ENCODE results near the gene CLEC16A.

The CLEC16A gene

DNA sequence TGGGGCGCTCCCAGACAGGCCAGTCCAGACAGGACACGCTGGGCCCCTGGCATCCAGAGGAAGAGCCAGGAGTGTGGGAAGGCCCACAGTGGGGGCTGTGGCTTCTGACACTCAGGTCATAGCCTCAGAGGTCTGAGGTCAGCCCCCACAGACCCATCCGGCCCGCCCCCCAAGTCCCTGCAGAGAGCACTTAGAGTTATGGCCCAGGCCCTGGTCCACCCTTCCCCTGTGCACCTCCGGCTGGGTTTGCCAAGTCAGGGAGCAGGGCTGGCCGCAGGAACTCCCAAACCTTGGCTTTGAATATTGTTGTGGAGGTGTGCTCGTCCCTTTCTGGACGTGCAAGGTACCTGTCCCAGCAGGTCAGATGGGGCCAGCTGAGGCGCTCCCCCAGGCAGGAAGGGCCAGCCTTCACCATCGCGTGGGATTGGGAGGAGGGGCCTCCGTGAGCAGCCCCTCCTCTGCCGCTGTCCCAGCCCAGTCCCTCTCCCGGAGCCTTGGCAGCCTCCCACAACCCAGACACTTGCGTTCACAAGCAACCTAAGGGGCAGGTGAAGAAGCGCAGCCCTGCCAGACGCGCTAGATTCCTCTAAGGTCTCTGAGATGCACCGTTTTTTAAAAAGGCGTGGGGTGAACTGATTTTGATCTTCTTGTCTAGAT lies 237.0 kb downstream of the CLEC16A start:
- in situ Hi-C loops (cut with MboI; ENCODE audit: low sequenced_read_pairs): no loop called here

DNA sequence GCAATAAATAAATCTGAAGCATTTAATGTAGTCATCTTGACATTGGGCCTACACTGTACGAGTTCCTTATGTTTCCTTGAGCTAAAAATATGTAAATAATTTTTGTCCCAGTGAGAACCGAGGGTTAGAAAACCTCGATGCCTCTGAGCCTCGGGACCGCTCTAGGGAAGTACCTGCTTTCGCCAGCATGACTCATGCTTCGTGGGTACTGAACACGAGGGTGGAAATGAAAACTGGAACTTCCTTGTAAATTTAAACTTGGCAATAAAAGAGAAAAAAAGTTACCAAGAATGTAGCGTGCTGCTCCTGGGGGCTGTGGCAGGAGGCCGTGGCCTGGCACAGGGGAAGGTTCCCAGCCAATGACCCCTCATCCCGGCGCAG lies 237.5 kb downstream of the CLEC16A start:
- in situ Hi-C loops (cut with MboI; ENCODE audit: low sequenced_read_pairs): no loop called here

DNA sequence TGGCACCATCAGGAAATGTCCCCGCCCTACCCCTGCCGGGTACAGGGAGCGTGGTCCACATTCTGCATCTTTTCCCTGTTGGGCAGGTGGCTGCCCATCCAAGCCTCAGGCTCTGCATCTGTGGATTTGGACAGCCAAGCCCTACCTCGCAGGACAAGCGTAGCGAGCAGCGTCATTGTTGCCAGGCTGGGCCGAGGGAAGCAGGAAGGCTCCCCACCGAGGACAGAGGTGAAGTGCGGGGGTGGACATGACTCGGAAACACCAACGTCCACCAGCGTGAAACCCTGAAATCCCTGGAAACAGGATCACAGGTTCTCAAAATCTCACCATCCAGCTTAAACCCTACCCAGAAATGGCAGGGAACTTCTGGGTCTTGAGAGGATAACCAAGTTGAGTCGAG lies 238.0 kb downstream of the CLEC16A start:
- in situ Hi-C loops (cut with MboI; ENCODE audit: low sequenced_read_pairs): no loop called here

DNA sequence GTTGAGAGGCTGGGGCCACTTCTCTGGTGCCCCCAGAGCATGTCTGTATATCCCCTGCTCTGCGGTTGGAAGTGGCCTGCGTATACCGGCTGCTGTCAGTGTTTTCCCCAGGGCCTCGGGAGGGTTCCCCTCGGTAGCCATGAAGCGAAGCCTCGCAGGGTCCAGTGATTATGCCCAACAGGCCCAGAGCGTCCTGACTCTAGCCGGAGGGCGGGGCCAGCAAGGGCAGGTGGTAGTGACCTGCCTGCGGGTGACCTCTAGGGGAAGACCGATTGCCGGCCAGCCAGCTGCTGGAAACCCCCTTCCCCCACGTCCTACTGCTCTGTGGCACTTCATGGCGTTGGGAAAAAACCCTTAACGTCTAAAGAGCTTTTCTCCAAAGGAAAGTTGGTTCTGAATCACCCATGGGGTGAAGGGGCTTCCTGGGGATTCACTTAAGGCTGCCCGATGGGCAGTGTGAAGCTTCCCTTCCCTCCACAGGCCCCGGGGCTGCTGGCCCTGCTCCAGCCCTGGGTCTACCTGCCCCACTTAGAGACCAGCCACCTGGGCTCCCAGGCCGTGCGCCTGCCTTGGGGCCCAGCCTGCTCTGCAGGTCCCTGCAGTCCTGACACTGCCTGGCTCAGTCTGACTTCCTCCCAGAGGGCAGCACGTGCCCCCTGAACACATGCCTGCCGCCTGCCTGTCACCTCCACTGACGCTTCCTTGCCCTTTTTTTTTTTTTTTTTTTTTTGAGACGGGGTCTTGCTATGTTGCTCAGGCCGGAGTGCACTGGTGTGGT lies 238.9 kb downstream of the CLEC16A start:
- in situ Hi-C loops (cut with MboI; ENCODE audit: low sequenced_read_pairs): no loop called here

DNA sequence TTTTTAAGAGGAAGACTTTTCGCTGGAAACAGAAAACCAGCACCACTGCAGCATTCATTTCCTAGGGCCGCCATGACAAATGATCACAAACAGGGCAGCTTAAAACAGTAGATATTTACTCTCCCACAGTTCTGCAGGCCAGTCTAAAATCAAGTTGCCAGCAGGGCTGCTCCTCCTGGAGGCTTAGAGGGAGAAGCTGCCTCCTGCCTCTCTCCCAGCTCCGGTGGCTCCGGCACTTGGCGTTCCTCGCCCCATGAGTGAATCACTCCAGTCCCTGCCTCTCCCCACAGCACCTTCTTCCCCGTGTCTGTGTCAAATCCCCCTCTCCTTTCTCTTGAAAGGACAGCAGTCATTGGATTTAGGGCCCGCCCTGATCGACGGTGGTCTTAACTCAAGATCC lies 239.6 kb downstream of the CLEC16A start:
- in situ Hi-C loops (cut with MboI; ENCODE audit: low sequenced_read_pairs): no loop called here

DNA sequence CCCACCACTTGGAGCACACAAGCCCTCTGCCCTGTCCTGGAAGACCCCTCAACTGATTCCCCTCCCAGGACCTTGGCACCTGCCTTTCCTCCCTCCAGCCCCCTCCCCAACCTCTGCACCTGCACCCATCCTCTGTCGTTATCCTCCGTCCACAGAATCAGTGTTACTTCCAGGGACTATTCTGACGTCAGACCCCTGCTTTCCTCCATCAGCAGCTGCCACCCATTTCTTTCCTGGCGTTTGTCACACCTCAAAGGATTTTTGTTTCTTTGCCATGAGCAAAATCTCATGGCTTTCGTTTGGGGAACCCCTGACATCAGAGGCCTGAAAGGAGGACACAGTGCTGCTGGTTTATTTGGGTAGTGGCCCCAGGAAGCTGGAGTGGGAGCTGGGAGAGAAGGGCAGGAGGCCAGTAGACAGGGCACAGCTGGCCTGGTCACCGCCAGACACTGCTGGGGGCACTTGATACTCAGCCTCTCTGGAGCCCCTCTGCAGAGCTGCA lies 243.2 kb downstream of the CLEC16A start:
- in situ Hi-C loops (cut with MboI; ENCODE audit: low sequenced_read_pairs): no loop called here

DNA sequence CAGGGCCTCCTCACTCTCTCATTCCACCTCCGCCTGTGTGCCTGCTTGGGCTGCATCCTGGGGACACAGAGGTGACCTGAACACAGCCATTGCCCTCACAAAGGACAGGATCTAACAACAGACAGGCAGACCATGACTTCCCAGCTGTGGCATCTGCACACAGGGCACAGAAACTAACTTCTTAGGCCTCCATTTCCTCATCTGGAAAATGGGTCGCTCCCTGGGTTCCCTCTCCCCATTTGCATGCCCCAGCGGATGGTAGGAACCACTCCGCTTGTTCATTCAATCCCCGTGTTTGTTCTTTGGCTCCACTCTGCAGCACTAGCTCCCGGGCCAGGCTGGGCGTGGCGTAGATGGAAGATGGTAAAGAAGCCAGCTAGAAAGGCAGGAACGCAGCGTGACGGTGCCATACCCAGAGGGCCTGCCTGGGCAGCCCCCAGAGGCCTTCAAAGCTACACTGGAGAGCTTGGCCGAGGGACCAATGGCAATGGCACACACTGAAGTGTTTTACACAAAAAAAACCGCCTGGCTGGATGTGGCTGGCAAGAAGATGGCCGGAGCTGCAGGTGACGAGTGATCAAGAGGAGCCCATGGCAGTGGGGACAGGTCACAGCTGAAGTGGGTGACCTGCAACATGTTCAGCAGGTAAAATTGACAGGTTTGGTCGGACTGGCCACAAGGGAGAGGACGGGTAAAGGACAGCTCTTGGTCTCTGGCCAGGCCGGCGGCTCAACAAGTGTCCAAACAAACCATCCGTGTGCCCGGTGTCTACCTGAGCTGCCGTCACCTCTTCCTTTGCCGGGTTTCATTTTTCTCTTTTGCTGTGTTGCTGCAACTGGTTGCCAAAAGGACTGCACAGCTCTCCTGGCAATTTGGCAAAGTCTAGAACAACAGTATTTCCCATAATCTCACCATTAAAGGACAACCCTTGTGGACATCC lies 244.7 kb downstream of the CLEC16A start:
- in situ Hi-C loops (cut with MboI; ENCODE audit: low sequenced_read_pairs): no loop called here

DNA sequence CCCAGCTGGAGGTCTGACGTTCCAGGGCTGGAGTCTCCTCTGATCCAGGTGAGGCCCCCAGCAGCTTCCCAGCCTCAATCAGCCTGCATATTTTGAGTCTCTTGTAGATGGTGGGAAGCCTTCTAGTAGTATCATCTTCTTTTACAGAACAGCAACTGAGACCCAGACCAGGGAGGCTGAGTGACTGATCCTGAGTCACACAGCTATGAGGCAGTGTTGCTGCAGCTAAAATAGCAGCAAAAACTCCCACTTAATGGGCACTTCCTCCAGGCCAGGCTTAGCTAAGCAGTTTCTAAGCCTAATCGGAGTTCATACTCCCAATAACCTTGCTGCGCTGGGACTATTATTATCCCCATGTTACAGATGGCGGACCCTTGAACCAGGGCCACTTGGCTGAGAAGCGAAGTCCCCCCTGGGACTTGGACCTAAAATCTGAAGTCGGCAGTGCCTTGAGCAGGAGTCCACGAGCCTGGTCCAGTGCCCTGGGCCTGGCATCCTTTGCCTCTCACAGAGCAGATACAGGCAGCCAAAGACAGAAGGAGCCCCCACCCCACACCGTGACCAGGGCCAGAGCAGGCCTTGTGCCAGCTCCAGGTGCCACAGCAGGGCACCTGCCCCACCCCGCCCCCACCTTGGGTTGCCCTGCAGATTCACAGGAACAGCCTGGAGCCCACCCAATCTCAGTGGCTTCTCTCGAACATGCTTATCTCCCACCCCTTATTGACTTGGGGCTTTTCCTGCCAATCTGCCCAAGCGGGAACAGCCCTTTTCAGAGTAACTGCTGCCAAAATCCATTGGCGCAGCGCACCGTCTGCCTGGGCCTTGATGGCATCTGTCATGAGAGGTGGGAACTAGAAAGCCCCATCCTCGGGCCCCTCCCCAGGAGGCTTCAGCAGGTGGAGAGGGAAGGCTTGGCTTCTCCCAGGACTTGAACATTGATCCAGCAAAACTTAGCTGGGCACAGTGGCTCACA lies 246.5 kb downstream of the CLEC16A start:
- in situ Hi-C loops (cut with MboI; ENCODE audit: low sequenced_read_pairs): no loop called here

DNA sequence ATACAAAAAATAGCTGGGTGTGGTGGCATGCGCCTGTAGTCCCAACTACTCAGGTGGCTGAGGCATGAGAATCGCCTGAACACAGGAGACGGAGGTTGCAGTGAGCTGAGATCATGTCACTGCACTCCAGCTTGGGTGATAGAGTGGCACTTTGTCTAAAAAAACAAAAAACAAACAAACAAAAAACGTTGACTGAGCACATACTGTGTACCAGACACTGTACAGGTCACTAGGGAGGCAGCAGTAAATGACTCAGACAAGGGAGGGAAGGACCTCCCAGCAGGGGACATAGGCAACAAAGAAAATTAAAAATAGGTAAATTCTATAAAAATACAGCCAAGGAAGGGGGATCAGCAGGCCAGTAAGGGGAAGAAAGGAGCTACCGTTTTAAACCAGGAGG lies 247.3 kb downstream of the CLEC16A start:
- in situ Hi-C loops (cut with MboI; ENCODE audit: low sequenced_read_pairs): no loop called here

DNA sequence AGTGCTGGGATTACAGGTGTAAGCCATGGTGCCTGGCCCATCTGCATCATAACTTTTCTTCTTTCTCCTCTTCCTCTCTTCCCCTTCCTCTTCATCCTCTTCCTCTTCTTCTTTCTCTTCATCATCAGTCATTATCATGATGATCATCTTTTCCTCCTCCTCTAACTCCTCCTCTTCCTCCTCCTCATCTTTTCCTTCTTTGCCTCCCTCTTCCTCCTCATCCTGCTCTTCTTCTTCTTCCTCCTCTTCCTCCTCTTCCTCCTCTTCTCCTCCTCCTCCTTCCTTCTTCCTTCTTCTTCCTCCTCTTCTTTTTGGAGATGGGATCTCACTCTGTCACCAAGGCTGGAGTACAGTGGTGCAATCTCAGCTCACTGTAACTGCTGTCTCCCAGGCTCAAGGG lies 249.1 kb downstream of the CLEC16A start:
- in situ Hi-C loops (cut with MboI; ENCODE audit: low sequenced_read_pairs): no loop called here

DNA sequence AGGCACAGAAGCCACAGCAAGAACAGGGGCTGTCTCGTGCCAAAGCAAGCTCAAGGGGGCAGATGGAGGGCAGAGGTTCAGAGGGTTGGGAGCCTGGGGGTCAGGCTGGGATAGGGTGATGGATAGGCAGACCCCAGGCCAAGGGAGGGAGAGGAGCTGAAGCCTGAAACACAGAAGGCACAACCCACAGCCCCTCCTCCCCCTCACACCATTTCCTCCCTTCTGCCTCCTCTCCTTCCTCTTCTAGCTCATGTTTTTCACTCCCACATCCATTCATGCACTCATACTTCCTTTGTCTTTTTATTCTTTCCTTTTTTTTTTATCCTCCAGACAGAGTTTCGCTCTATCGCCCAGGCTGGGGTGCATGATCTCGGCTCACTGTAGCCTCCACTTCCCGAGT lies 250.5 kb downstream of the CLEC16A start:
- in situ Hi-C loops (cut with MboI; ENCODE audit: low sequenced_read_pairs): no loop called here

DNA sequence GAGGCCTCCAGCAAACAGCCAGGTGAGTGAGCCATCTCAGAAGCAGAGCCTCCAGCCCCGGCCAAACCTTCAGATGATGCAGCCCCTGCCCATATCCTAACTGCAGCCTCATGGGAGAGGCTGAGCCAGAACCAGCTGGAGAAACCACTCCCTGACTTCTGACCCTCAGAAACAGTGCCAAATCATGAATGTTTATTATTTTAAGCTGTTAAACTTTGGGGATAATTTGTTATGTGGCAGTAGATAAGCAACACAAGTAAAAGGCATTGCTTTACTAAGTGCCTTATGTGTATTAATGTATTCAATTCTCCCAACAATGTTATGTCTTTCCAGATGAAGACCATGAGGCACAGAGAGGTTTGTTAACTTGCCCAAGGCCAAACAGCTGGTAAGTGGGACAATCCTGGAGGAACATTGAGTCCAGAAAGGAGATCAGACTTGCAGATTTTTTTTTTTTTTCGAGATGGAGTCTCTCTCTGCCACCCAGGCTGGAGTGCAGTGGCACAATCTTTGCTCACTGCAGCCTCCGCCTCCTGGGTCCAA lies 252.0 kb downstream of the CLEC16A start:
- in situ Hi-C loops (cut with MboI; ENCODE audit: low sequenced_read_pairs): no loop called here

DNA sequence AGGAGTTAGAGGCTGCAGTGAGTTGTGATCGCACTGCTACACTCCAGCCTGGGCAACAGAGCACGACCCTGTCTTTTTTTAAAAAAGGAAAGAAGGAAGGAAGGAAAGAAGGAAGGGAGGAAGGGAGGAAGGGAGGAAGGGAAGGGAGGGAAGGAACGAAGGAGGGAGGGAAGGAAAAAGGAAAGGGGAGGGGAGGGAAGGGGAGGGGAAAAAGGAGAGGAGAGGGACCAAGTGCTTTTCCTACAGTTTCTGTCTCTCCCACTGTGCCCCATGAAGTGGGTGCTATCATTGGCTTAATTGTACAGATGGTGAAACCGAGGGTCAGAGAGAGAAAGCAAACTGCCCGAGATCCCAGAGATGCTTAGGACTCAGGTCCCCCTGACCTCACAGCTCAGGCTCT lies 254.0 kb downstream of the CLEC16A start:
- in situ Hi-C loops (cut with MboI; ENCODE audit: low sequenced_read_pairs): no loop called here

DNA sequence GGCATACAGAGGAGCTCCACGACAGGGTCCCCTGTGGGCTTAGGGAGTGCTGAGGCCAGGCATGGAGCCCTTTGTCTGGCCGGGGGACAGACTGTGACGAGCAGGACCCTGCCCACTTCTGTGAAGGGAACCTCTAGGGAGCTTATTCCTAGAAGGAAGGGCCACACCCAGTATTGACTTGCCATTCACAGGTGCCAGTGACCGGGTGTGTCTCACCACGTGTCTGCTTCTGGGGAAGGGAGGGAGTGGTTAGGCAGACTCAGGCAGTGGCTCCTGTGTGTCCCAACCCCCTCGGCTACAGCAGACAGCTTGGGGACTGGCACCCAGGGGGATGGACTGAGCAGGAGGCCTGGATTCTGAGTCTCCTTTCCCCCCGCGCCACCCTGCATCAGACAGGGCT lies 254.5 kb downstream of the CLEC16A start:
- in situ Hi-C loops (cut with MboI; ENCODE audit: low sequenced_read_pairs): no loop called here

DNA sequence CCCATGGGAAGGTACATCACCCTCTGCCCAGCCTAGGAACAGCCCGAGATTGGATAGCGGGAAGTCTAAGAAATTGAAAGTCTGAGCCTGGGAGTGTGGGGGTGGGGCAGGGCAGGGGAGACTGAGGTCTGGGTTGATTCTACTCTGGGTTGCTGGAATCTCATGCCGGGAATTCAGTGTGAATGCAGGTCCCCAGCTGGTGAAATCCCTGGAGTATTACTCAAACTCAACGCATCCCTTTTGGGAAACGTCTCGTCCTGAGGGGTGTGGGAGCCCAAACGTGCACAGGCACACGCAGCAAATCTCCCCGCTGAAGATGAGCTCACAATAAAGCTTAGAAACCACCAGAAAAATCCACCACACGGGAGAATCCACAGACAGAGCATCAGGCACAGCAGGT lies 256.2 kb downstream of the CLEC16A start:
- in situ Hi-C loops (cut with MboI; ENCODE audit: low sequenced_read_pairs): no loop called here

DNA sequence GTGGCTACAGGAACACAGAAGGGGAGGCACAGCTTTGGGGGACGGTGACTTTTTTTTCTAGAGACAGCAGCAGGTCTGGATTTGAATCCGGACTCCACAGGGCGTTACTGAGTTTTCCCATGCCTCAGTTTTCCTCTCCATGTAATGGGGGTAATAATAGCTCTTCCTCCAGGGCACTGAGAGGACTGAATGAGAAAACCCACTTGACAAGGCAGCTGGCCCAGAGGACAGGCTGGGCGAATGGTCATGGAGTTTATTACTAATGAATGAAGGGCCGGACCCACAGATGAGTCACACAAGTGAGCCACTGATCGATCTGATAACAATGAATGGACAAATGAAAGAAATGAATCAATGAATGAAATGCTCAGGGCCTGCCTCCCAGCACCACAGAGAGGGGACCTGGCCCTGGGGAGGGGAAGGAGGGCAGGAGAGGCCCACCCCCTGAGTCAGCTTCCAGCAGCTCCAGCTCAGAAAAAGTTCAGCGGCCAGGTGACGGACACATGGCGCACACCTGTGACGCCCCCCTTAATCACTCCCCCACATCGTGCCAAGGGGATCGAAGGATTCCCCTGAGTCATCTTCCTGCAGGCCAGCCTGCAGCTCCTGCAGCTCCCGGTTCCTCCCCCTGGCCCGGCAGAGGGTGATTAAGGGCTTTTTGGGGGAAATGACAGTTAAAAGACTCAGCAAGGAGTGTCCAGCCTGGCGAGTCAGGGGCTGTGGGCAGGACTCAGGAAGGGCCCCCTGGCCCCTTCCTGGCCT lies 257.3 kb downstream of the CLEC16A start:
- in situ Hi-C loops (cut with MboI; ENCODE audit: low sequenced_read_pairs): no loop called here

DNA sequence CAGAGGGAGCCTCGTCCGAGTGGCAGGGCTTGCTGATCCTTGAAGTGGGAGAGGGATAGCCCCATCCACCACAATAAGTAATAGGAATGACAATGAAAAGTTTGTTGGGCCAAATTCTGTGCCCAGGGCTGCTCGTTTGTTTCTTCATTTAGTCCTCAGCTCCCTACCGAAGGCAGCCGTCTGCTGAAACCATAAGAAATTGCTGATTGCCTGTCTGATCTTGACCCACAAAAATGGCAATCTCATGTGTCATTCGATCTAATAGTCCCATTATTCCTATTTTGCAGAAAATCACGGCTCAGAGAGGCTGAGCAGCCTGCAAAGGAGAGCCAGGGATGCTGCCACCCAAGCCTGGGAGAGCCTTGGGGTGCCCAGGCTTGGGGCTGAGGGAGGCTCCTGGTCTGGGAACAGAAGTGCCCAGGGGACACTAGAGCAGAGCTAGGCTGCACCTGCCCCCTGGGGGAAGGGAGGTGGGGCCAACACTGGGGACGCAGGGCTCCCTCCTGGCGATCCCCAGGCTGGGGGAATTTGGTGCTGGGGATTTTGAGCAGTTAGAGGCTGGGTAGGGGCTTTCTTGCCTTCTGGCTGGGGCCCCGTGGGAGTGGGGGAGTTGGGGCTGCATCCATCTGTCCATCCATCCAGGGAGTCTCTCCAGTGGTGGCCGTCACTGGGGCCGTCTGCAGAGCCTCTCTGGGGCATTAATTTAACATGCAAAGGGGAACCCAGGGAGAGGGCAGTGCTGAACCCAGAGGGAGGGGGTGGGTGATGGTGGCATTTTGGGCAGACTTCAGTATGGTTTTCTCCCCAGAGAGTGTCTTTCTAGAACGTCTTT lies 258.1 kb downstream of the CLEC16A start:
- in situ Hi-C loops (cut with MboI; ENCODE audit: low sequenced_read_pairs): no loop called here

DNA sequence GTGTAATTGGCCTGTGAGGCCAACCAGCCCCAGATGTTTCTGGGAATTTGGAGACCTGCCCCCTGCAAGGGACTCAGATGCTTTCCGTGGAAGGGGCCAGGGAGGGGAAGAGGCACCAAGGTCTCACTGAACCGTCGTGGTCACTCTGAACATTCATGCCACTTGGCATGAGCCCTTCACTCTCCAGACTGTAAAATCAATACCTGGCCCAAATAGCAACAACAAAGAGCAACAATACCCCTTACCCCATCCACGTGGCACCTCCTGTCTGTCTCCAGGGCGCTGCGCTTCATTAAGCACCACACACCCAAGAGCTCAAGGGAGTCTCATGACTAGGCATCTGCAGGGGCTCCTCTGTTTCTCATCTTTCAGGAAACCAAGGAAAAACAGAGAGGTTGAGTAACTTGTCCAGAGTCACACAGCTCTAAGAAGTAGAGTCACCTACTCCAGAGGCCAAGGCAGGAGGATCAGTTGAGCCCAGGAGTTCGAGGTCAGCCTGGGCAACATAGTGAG lies 258.8 kb downstream of the CLEC16A start:
- in situ Hi-C loops (cut with MboI; ENCODE audit: low sequenced_read_pairs): no loop called here

Measured in HL-60/S4 treated with retinoic acid at 250 ng/mL for 4 days and 3 days (cell line).